ENCODE results near the gene FREM2.

FREM2 gene

GRCh38 chr13:38826182-38826813 is 139.4 kb downstream of the FREM2 start:
- no peak for DNase-seq (ENCODE audit: low spot score)

GRCh38 chr13:38830442-38831045 is 143.7 kb downstream of the FREM2 start:
- DNase-seq (ENCODE audit: low spot score), result no peak

GRCh38 chr13:38844581-38844980 is 157.7 kb downstream of the FREM2 start:
- no peak for DNase-seq (ENCODE audit: low spot score)

- DNase-seq (ENCODE audit: low spot score), result no peak
Measured at GRCh38 chr13:38848360-38848759, 161.5 kb downstream of the FREM2 start.

GRCh38 chr13:38849315-38849714 is 162.4 kb downstream of the FREM2 start:
- DNase-seq (ENCODE audit: low spot score), result no peak

GRCh38 chr13:38850868-38851626 is 164.2 kb downstream of the FREM2 start:
- no peak for DNase-seq (ENCODE audit: low spot score)

GRCh38 chr13:38854226-38854625 is 167.3 kb downstream of the FREM2 start:
- no peak for DNase-seq (ENCODE audit: low spot score)

- DNase-seq (ENCODE audit: low spot score), result no peak
Measured at GRCh38 chr13:38856065-38856464, 169.2 kb downstream of the FREM2 start.

- no peak for DNase-seq (ENCODE audit: low spot score)
Measured at GRCh38 chr13:38862443-38862842, 175.6 kb downstream of the FREM2 start.

- no peak for DNase-seq (ENCODE audit: low spot score)
Measured at GRCh38 chr13:38863536-38863935, 176.7 kb downstream of the FREM2 start.

- peak; percentile 42 for DNase-seq (ENCODE audit: low spot score)
Measured at GRCh38 chr13:38866649-38867048, 179.8 kb downstream of the FREM2 start.

- DNase-seq (ENCODE audit: low spot score), result no peak
Measured at GRCh38 chr13:38868399-38868798, 181.5 kb downstream of the FREM2 start.

GRCh38 chr13:38868870-38869269 is 182.0 kb downstream of the FREM2 start:
- DNase-seq (ENCODE audit: low spot score), result no peak

GRCh38 chr13:38871275-38871674 is 184.4 kb downstream of the FREM2 start:
- no peak for DNase-seq (ENCODE audit: low spot score)

- DNase-seq (ENCODE audit: low spot score), result peak; percentile 78
Measured at GRCh38 chr13:38872693-38873092, 185.8 kb downstream of the FREM2 start.

- peak; percentile 74 for DNase-seq (ENCODE audit: low spot score)
Measured at GRCh38 chr13:38875186-38875875, 188.5 kb downstream of the FREM2 start.

GRCh38 chr13:38879278-38879677 is 192.4 kb downstream of the FREM2 start:
- DNase-seq (ENCODE audit: low spot score), result no peak

- DNase-seq (ENCODE audit: low spot score), result no peak
Measured at GRCh38 chr13:38879786-38880185, 192.9 kb downstream of the FREM2 start.

- no peak for DNase-seq (ENCODE audit: low spot score)
Measured at GRCh38 chr13:38880397-38880796, 193.5 kb downstream of the FREM2 start.

GRCh38 chr13:38883783-38884182 is 196.9 kb downstream of the FREM2 start:
- no peak for DNase-seq (ENCODE audit: low spot score)

- DNase-seq (ENCODE audit: low spot score), result no peak
Measured at GRCh38 chr13:38888309-38888708, 201.4 kb downstream of the FREM2 start.

GRCh38 chr13:38895075-38895474 is 208.2 kb downstream of the FREM2 start:
- no peak for DNase-seq (ENCODE audit: low spot score)

GRCh38 chr13:38897521-38897920 is 210.6 kb downstream of the FREM2 start:
- no peak for DNase-seq (ENCODE audit: low spot score)

Data from globus pallidus (tissue), 1 donor.